PC-9 (cell line): ENCODE measurements around the gene PIN4. TPM values are rescaled to one million over a fixed set of nuclear protein-coding genes. Genes with fewer than 3 reads are reported as not detected.
"Not testable (repeated sequence)": the region's sequence is repeated elsewhere in the genome, so short reads cannot be mapped to it uniquely, and the experiment has no call there.

Experiments
- BruUV-seq: library from RNA; stranded (reverse); fragments of 400-500 nt; replicated peaks from 2 replicates; lab custom pipeline; 2021; lab: Mats Ljungman, UMichigan
- CTCF ChIA-PET: fragments of 300-600 bp; sonication (Branson Sonifier 250); formaldehyde crosslinking; loops from one replicate; lab custom pipeline; 2022; ENCODE audit warnings: antibody characterized with exemption; lab: Charles Lee
- POLR2A ChIA-PET: fragments of 300-600 bp; sonication (Branson Sonifier 250); formaldehyde crosslinking; loops from one replicate; lab custom pipeline; 2022; ENCODE audit warnings: antibody characterized with exemption; ENCODE audit not compliant: unreplicated experiment; lab: Charles Lee
- DNase-seq, 2 experiments: peaks; one replicate each; pipeline versions ENCODE4 v3.0.0 to v3.0.0-alpha.2; 2015 to 2022; ENCODE audit warnings: mixed read lengths in 1 of 2
- H2AFZ ChIP-seq: fragments of 200-600 bp; sonication (generic); 2 replicates; pipeline ENCODE4 v1.8.1; 2017; ENCODE audit warnings: antibody characterized with exemption
- H3F3A ChIP-seq: fragments of 200-600 bp; sonication (generic); 2 replicates; pipeline ENCODE4 v1.8.1; 2017; ENCODE audit warnings: antibody characterized with exemption, mild to moderate bottlenecking, low read depth; ENCODE audit not compliant: insufficient read depth
- H3K27ac ChIP-seq: fragments of 200-600 bp; sonication (generic); 2 replicates; pipeline ENCODE4 v1.6.1; 2016; ENCODE audit warnings: mixed run types
- H3K27me3 ChIP-seq: fragments of 200-600 bp; sonication (generic); 2 replicates; pipeline ENCODE4 v1.6.1; 2016; ENCODE audit warnings: low read depth, mixed run types; ENCODE audit not compliant: insufficient read depth
- H3K36me3 ChIP-seq: fragments of 200-600 bp; sonication (generic); 2 replicates; pipeline ENCODE4 v1.6.1; 2016; ENCODE audit warnings: low read depth, mixed run types
- H3K4me1 ChIP-seq: fragments of 200-600 bp; sonication (generic); replicated peaks from 2 replicates; pipeline ENCODE4 v1.6.1; 2016; ENCODE audit warnings: mixed run types; ENCODE audit not compliant: insufficient read depth
- H3K4me2 ChIP-seq: fragments of 200-600 bp; sonication (generic); 2 replicates; pipeline ENCODE4 v1.6.1; 2017; ENCODE audit warnings: mixed run types
- H3K4me3 ChIP-seq: fragments of 200-600 bp; sonication (generic); 2 replicates; pipeline ENCODE4 v1.6.1; 2016; ENCODE audit warnings: mixed run types
- H3K79me2 ChIP-seq: fragments of 200-600 bp; sonication (generic); 2 replicates; pipeline ENCODE4 v1.6.1; 2017; ENCODE audit warnings: low read depth, mixed run types
- H3K9me2 ChIP-seq: fragments of 200-600 bp; sonication (generic); 2 replicates; pipeline ENCODE4 v1.8.1; 2017; ENCODE audit warnings: mild to moderate bottlenecking; ENCODE audit not compliant: insufficient read depth
- H3K9me3 ChIP-seq: fragments of 200-600 bp; sonication (generic); 2 replicates; pipeline ENCODE4 v1.8.1; 2016; ENCODE audit warnings: low read depth; ENCODE audit not compliant: insufficient read depth
- H4K20me1 ChIP-seq: fragments of 200-600 bp; sonication (generic); 2 replicates; pipeline ENCODE4 v1.8.1; 2017; ENCODE audit not compliant: insufficient read depth
- EZH2 ChIP-seq: fragments of 200-600 bp; sonication (generic); IDR thresholded peaks from 2 replicates; pipeline ENCODE4 v1.8.0; 2017; ENCODE audit warnings: antibody characterized with exemption, low read depth
- intact Hi-C: fragments of 100-400 bp; cut with micrococcal nuclease; formaldehyde crosslinking; loops from one replicate; pipeline ENCODE4 v1.10.0; 2022; ENCODE audit not compliant: unreplicated experiment
- total RNA-seq: library from RNA; stranded (reverse); gene quantifications from 2 replicates; pipeline ENCODE4 v1.2.3, GENCODE V29; 2021
- TF ChIP-seq, protein P1 (sequence below): fragments of 200-600 bp; sonication (generic); conservative IDR thresholded peaks from 2 replicates; pipeline ENCODE4 v1.6.1; 2017; ENCODE audit warnings: mixed run types, antibody characterized with exemption, mild to moderate bottlenecking, moderate library complexity

Gene PIN4
- total RNA-seq, 1 experiment from 2014 or later, result 9.7 TPM

DNA sequence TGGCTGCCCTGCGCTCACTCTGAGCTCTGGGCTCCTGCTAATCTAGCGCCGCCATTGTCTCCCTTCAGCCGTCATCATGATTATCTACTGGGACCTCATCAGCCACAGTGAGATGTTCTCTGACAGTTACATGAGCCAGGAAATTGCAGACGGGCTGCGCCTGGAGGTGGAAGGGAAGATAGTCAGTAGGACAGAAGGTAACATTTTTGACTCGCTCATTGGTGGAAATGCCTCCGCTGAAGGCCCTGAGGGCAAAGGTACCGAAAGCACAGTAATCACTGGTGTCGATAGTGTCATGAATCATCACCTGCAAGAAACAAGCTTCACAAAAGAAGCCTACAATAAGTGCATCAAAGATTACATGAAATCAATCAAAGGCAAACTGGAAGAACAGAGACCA lies 21.8 kb upstream of the PIN4 start:
- H3K4me2 ChIP-seq, result no peak overlapping the region
- CTCF ChIA-PET, result no interaction called here
- TF ChIP-seq, protein P1, sequence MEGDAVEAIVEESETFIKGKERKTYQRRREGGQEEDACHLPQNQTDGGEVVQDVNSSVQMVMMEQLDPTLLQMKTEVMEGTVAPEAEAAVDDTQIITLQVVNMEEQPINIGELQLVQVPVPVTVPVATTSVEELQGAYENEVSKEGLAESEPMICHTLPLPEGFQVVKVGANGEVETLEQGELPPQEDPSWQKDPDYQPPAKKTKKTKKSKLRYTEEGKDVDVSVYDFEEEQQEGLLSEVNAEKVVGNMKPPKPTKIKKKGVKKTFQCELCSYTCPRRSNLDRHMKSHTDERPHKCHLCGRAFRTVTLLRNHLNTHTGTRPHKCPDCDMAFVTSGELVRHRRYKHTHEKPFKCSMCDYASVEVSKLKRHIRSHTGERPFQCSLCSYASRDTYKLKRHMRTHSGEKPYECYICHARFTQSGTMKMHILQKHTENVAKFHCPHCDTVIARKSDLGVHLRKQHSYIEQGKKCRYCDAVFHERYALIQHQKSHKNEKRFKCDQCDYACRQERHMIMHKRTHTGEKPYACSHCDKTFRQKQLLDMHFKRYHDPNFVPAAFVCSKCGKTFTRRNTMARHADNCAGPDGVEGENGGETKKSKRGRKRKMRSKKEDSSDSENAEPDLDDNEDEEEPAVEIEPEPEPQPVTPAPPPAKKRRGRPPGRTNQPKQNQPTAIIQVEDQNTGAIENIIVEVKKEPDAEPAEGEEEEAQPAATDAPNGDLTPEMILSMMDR, result no peak
- no peak for TF ChIP-seq EZH2
- H3K79me2 ChIP-seq, result no peaks in the 10 kb centered on the region
- no peak overlapping the region for H3K27ac ChIP-seq
- no peak overlapping the region for H2AFZ ChIP-seq
- no peak overlapping the region for H3K4me3 ChIP-seq
- peaks cover 7% of the 10 kb centered on the region; the same call in 1 of the 2 replicates for H3K27me3 ChIP-seq
- H4K20me1 ChIP-seq, result no peaks in the 10 kb centered on the region
- H3K4me1 ChIP-seq, result no peaks in the 10 kb centered on the region
- H3K9me2 ChIP-seq, result no peaks in the 10 kb centered on the region
- H3K36me3 ChIP-seq, result no peaks in the 10 kb centered on the region
- no peak for DNase-seq
- BruUV-seq, result no TSS peak
- intact Hi-C loops, result no loop called here
- no peaks in the 10 kb centered on the region for H3K9me3 ChIP-seq
- POLR2A ChIA-PET, result no interaction called here
- H3F3A ChIP-seq, result no peaks in the 10 kb centered on the region

DNA sequence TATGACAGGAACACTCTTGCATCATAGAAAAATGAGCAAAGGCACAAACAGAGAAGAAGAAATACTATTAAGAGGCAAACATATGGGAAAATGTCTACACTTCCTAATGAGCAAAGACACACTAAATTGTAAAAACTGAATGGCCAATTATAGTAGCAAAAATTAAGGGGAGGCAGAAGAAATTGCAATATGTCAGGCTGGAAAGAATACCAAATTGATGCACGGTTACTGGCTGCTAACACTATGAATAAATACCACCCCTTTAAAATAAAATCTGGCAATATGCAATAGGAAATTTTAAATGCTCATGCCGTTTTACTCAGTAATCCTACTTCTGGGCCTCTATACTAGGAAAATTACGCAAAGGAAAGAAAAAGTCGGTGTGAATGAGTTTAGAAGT lies 16.0 kb upstream of the PIN4 start:
- no peaks in the 10 kb centered on the region for H3K9me3 ChIP-seq
- H3K4me2 ChIP-seq, result no peak overlapping the region
- no peaks in the 10 kb centered on the region for H3K4me1 ChIP-seq
- H3K27me3 ChIP-seq, result peaks cover 4% of the 10 kb centered on the region; the same call in 1 of the 2 replicates
- no peaks in the 10 kb centered on the region for H3K36me3 ChIP-seq
- no peaks in the 10 kb centered on the region for H3K79me2 ChIP-seq
- no peaks in the 10 kb centered on the region for H3F3A ChIP-seq
- no peak overlapping the region for H3K4me3 ChIP-seq
- intact Hi-C loops, result no loop called here
- ChIA-PET POLR2A (no interaction called here), CTCF (no interaction called here)
- no TSS peak for BruUV-seq
- no peak for TF ChIP-seq EZH2
- TF ChIP-seq, protein P1, result no peak
- H4K20me1 ChIP-seq, result no peaks in the 10 kb centered on the region
- H3K9me2 ChIP-seq, result no peaks in the 10 kb centered on the region
- no peak overlapping the region for H2AFZ ChIP-seq
- no peak for DNase-seq
- H3K27ac ChIP-seq, result no peak overlapping the region

DNA sequence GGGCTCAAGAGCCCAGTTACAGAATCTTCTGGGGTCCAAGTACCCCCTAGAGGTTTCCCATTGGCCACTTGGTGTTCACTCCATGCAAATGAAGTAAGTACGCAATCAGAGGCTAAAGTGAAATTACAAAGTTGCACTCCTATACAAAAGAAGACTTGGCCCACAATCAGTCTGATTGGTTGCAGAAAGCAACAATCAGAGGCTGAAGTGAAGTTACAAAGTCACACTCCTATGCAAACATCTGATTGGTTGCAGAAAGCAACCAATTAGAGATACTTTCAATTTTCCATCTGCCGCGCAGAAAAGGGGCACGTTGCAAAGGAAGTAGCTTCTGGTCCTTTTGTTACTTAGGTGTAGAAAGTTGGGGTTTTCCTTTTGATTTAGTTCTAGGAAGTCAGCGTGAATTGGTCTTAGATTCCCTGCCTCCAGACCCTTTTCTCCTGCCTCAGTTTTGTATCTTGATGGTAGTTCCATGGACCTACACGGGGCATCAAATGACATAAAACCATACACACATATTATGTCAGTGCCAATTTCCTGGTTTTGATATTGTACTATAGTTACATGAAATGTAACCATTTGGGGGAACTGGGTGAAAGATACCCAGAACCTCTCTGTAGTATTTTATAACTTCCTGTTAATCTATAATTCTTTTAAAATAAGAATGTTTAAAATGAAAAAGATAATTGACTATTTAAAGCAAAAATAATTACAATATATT lies 12.4 kb upstream of the PIN4 start:
- Histone ChIP-seq H3K9me3 (no peaks in the 10 kb centered on the region), H3K4me1 (no peaks in the 10 kb centered on the region), H3K79me2 (no peaks in the 10 kb centered on the region), H2AFZ (no peak overlapping the region), H3F3A (no peaks in the 10 kb centered on the region), H3K4me3 (no peak overlapping the region), H3K27ac (no peak overlapping the region), H3K4me2 (0 out of 2 replicates have a peak overlapping the region, but pooled peaks have one; percentile 10), H4K20me1 (no peaks in the 10 kb centered on the region), H3K36me3 (no peaks in the 10 kb centered on the region), H3K9me2 (no peaks in the 10 kb centered on the region), H3K27me3 (peaks cover 4% of the 10 kb centered on the region; the same call in 1 of the 2 replicates)
- intact Hi-C loops, result no loop called here
- ChIA-PET CTCF (no interaction called here), POLR2A (no interaction called here)
- no TSS peak for BruUV-seq
- DNase-seq, result no peak
- TF ChIP-seq, protein P1, result no peak
- no peak for TF ChIP-seq EZH2

DNA sequence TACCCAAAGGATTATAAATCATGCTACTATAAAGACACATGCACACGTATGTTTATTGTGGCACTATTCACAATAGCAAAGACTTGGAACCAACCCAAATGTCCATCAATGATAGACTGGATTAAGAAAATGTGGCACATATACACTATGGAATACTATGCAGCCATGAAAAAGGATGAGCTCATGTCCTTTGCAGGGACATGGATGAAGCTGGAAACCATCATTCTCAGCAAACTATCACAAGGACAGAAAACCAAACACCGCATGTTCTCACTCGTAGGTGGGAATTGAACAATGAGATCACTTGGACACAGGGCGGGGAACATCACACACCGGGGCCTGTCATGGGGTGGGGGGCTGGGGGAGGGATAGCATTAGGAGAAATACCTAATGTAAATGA lies 5.3 kb upstream of the PIN4 start:
- H3K4me2 ChIP-seq, H4K20me1 ChIP-seq, H3K27ac ChIP-seq, H3K79me2 ChIP-seq, BruUV-seq, H3K36me3 ChIP-seq, H3F3A ChIP-seq, H3K4me3 ChIP-seq, H3K4me1 ChIP-seq, CTCF ChIA-PET, DNase-seq, POLR2A ChIA-PET, H2AFZ ChIP-seq, intact Hi-C loops, H3K9me2 ChIP-seq, H3K9me3 ChIP-seq: not testable (repeated sequence)
- peaks cover 15% of the 10 kb centered on the region; the same call in 1 of the 2 replicates for H3K27me3 ChIP-seq
